Measurements from ENCODE around the gene CXCR2.

GRCh38 chr2:218166791-218167190 lies 41.0 kb downstream of the CXCR2 start, which contains the start of gene CXCR1:
- TF ChIP-seq CTCF (IDR thresholded peaks at IDR 0.05) (no peak), ETV6 (CRISPR knock-in tag; IDR thresholded peaks at IDR 0.05) (no peak), ZNF121 (CRISPR knock-in tag; IDR thresholded peaks at IDR 0.05) (no peak), TEAD4 (CRISPR knock-in tag; IDR thresholded peaks at IDR 0.05) (no peak), SMAD4 (CRISPR knock-in tag; IDR thresholded peaks at IDR 0.05) (no peak), MAX (CRISPR knock-in tag; IDR thresholded peaks at IDR 0.05) (no peak), ZNF263 (CRISPR knock-in tag; IDR thresholded peaks at IDR 0.05; ENCODE audit: low read depth) (no peak), E2F5 (CRISPR knock-in tag; IDR thresholded peaks at IDR 0.05) (no peak), ATF2 (CRISPR knock-in tag; IDR thresholded peaks at IDR 0.05; ENCODE audit: borderline replicate concordance, low read depth) (no peak), NFE2L1 (CRISPR knock-in tag; IDR thresholded peaks at IDR 0.05) (no peak), ZNF425 (CRISPR knock-in tag; conservative IDR thresholded peaks at IDR 0.05) (no peak), GTF2I (CRISPR knock-in tag; conservative IDR thresholded peaks at IDR 0.05) (no peak), ARID4B (CRISPR knock-in tag; IDR thresholded peaks at IDR 0.05; ENCODE audit: borderline replicate concordance) (no peak), MXD4 (CRISPR knock-in tag; IDR thresholded peaks at IDR 0.05; ENCODE audit: borderline replicate concordance) (no peak)
